ENCODE results near the gene TRIM32.

Gene TRIM32

DNA sequence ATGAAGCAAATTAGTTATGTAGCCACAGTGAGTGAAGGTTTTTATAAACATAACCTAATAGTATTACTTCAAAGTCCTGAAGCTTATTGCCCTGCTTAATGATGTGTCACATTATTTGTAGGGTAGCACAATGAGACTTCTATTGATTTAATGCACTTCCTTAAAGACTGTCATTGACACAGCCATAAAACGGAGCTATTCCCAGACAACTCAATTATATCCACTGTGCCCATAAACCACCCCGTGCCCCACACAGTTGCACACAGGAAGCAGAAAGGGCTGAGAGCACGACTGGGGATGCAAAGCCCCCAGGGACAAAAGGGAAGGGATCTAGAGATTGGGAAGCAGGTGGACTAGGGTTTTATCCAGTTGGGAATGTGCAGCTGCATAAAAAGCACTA is 37.0 kb downstream of the TRIM32 start:
- Histone ChIP-seq H3K4me1 (ENCODE audit: control insufficient read depth, insufficient read depth, low read length) (peaks cover 3% of the 10 kb centered on the region; the same call in 1 of the 2 replicates), H3K9ac (ENCODE audit: low read length) (no peak overlapping the region), H3K9me3 (ENCODE audit: control insufficient read depth, insufficient read depth, low read depth, low read length) (no peaks in the 10 kb centered on the region), H3K36me3 (ENCODE audit: control insufficient read depth, insufficient read depth, low read length) (no peaks in the 10 kb centered on the region), H3K4me3 (ENCODE audit: low read depth, low read length) (no peak overlapping the region), H3K27me3 (ENCODE audit: control insufficient read depth, insufficient read depth, low read length) (no peaks in the 10 kb centered on the region), H3K27ac (ENCODE audit: low read depth, low read length) (no peak overlapping the region)

- Histone ChIP-seq H3K36me3 (ENCODE audit: control insufficient read depth, insufficient read depth, low read length) (no peaks in the 10 kb centered on the region), H3K4me1 (ENCODE audit: control insufficient read depth, insufficient read depth, low read length) (no peaks in the 10 kb centered on the region), H3K27me3 (ENCODE audit: control insufficient read depth, insufficient read depth, low read length) (no peaks in the 10 kb centered on the region), H3K27ac (ENCODE audit: low read depth, low read length) (no peak overlapping the region), H3K4me3 (ENCODE audit: low read depth, low read length) (no peak overlapping the region), H3K9me3 (ENCODE audit: control insufficient read depth, insufficient read depth, low read depth, low read length) (no peaks in the 10 kb centered on the region), H3K9ac (ENCODE audit: low read length) (no peak overlapping the region)
Observed at GRCh38 chr9:116726602-116727001, 39.5 kb downstream of the TRIM32 start.

GRCh38 chr9:116733010-116733641 is 46.0 kb downstream of the TRIM32 start:
- no peak overlapping the region for H3K27ac ChIP-seq (ENCODE audit: low read depth, low read length)
- H3K4me3 ChIP-seq (ENCODE audit: low read depth, low read length) = no peak overlapping the region
- peaks cover 7% of the 10 kb centered on the region; the same call in 1 of the 2 replicates for H3K27me3 ChIP-seq (ENCODE audit: control insufficient read depth, insufficient read depth, low read length)
- H3K4me1 ChIP-seq (ENCODE audit: control insufficient read depth, insufficient read depth, low read length) = no peaks in the 10 kb centered on the region
- H3K9ac ChIP-seq (ENCODE audit: low read length) = no peak overlapping the region
- no peaks in the 10 kb centered on the region for H3K36me3 ChIP-seq (ENCODE audit: control insufficient read depth, insufficient read depth, low read length)
- H3K9me3 ChIP-seq (ENCODE audit: control insufficient read depth, insufficient read depth, low read depth, low read length) = no peaks in the 10 kb centered on the region

- H3K4me1 ChIP-seq (ENCODE audit: control insufficient read depth, insufficient read depth, low read length) = peaks cover 9% of the 10 kb centered on the region
- no peaks in the 10 kb centered on the region for H3K9me3 ChIP-seq (ENCODE audit: control insufficient read depth, insufficient read depth, low read depth, low read length)
- no peaks in the 10 kb centered on the region for H3K36me3 ChIP-seq (ENCODE audit: control insufficient read depth, insufficient read depth, low read length)
- H3K4me3 ChIP-seq (ENCODE audit: low read depth, low read length) = no peak overlapping the region
- no peak overlapping the region for H3K27ac ChIP-seq (ENCODE audit: low read depth, low read length)
- H3K27me3 ChIP-seq (ENCODE audit: control insufficient read depth, insufficient read depth, low read length) = peaks cover 7% of the 10 kb centered on the region; the same call in 1 of the 2 replicates
- no peak overlapping the region for H3K9ac ChIP-seq (ENCODE audit: low read length)
Observed at GRCh38 chr9:116736399-116737151, 49.5 kb downstream of the TRIM32 start.

DNA sequence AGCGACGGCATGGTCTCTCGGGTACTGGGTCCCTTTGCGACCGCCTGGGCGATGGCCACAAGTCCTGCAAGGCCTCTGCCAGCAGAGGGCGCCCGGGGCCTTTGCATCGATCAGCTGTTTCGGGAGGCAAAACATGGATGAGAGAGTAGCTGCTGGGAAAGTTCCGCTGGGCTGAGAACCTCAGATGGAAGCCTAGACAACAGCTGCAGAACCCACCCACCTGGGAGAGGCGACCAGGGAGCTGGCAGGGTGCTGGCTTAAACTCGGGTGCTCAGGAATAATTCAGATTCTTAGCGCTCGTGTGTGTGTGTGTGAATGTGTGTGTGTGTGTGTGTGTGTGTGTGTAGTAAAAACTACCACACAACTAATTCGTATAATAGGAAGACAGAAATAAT is 50.0 kb downstream of the TRIM32 start:
- Histone ChIP-seq H3K4me1 (ENCODE audit: control insufficient read depth, insufficient read depth, low read length) (peaks cover 10% of the 10 kb centered on the region), H3K4me3 (ENCODE audit: low read depth, low read length) (no peak overlapping the region), H3K9ac (ENCODE audit: low read length) (no peak overlapping the region), H3K9me3 (ENCODE audit: control insufficient read depth, insufficient read depth, low read depth, low read length) (no peaks in the 10 kb centered on the region), H3K27me3 (ENCODE audit: control insufficient read depth, insufficient read depth, low read length) (peaks cover 7% of the 10 kb centered on the region; the same call in 1 of the 2 replicates), H3K36me3 (ENCODE audit: control insufficient read depth, insufficient read depth, low read length) (no peaks in the 10 kb centered on the region), H3K27ac (ENCODE audit: low read depth, low read length) (no peak overlapping the region)

DNA sequence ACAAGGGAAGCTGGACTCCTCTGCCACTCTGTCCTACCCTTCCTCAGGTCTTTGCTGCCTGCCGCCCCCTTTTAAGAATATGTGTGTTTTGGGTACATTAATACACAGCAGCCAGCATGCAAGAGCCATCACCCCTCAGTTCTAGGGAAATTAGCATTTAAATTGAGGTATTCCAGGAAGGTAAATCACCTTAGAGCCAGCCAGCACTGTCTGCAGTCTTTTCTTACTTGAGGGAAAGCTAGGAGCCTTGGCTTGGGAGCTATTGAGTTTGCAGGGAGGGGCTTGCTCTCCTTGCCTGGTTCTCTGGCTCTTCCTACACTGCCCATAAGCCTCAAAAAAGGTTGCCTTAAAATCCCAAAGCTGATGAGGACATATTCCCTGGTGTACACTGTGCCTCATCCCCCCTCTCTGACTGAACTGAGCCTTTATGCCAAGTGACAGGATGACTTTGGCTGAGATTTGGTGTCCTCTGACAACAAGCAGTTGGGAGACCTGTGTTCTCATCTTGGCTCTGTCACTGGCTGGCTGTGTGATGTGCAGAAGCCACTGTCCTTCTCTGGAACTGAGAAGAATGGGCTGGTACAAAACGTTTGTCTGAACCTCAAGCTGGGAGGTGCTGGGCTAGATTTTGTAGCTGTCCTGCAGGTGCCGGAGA is 54.1 kb downstream of the TRIM32 start:
- peaks cover 10% of the 10 kb centered on the region for H3K4me1 ChIP-seq (ENCODE audit: control insufficient read depth, insufficient read depth, low read length)
- H3K27me3 ChIP-seq (ENCODE audit: control insufficient read depth, insufficient read depth, low read length) = peaks cover 7% of the 10 kb centered on the region; the same call in 1 of the 2 replicates
- H3K9ac ChIP-seq (ENCODE audit: low read length) = no peak overlapping the region
- H3K9me3 ChIP-seq (ENCODE audit: control insufficient read depth, insufficient read depth, low read depth, low read length) = no peaks in the 10 kb centered on the region
- H3K27ac ChIP-seq (ENCODE audit: low read depth, low read length) = no peak overlapping the region
- no peaks in the 10 kb centered on the region for H3K36me3 ChIP-seq (ENCODE audit: control insufficient read depth, insufficient read depth, low read length)
- no peak overlapping the region for H3K4me3 ChIP-seq (ENCODE audit: low read depth, low read length)

- Histone ChIP-seq H3K27ac (ENCODE audit: low read depth, low read length) (no peak overlapping the region), H3K36me3 (ENCODE audit: control insufficient read depth, insufficient read depth, low read length) (no peaks in the 10 kb centered on the region), H3K27me3 (ENCODE audit: control insufficient read depth, insufficient read depth, low read length) (peaks cover 2% of the 10 kb centered on the region; the same call in 1 of the 2 replicates), H3K9me3 (ENCODE audit: control insufficient read depth, insufficient read depth, low read depth, low read length) (no peaks in the 10 kb centered on the region), H3K4me1 (ENCODE audit: control insufficient read depth, insufficient read depth, low read length) (peaks cover 10% of the 10 kb centered on the region), H3K4me3 (ENCODE audit: low read depth, low read length) (no peak overlapping the region), H3K9ac (ENCODE audit: low read length) (no peak overlapping the region)
Observed at GRCh38 chr9:116741742-116742141, 54.6 kb downstream of the TRIM32 start.

DNA sequence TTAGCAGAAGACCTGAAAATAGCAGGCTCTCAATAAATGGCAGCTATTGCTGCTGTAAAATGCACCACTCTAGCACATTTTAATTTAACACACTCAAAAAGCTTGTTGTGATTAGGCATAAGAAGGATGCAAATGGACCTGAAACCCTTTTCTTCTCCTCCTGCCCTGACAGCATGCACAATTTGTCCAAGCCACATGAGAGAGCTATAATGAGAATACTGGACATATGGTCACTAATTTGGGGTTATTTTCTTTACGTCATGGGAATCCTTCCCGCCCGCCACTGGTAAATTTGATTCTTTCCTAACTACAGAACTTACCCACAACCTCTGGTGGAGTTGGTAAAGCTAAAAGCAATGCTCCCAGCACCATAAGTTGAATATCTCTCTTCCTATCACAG is 62.1 kb downstream of the TRIM32 start:
- no peaks in the 10 kb centered on the region for H3K27me3 ChIP-seq (ENCODE audit: control insufficient read depth, insufficient read depth, low read length)
- H3K4me3 ChIP-seq (ENCODE audit: low read depth, low read length) = no peak overlapping the region
- H3K4me1 ChIP-seq (ENCODE audit: control insufficient read depth, insufficient read depth, low read length) = no peaks in the 10 kb centered on the region
- no peaks in the 10 kb centered on the region for H3K9me3 ChIP-seq (ENCODE audit: control insufficient read depth, insufficient read depth, low read depth, low read length)
- H3K9ac ChIP-seq (ENCODE audit: low read length) = no peak overlapping the region
- H3K27ac ChIP-seq (ENCODE audit: low read depth, low read length) = no peak overlapping the region
- no peaks in the 10 kb centered on the region for H3K36me3 ChIP-seq (ENCODE audit: control insufficient read depth, insufficient read depth, low read length)

DNA sequence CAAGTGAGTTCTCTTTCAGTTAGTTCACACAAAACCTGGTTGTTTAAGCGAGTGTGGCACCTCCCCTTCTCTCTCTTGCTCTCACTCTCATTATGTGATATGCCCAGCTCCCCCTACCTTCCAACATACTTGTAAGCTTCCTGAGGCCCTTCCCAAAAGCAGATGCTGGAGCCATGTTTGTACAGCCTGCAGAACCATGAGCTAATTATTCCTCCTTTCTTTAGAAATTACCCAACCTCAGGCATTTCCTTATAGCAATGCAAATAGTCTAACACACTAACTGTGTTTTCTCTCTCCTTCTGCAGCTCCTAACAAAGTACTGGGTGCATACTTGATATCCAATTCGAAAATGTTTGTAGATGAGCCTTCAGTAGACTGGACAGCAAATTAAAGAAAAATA is 62.7 kb downstream of the TRIM32 start:
- Histone ChIP-seq H3K9ac (ENCODE audit: low read length) (no peak overlapping the region), H3K9me3 (ENCODE audit: control insufficient read depth, insufficient read depth, low read depth, low read length) (no peaks in the 10 kb centered on the region), H3K36me3 (ENCODE audit: control insufficient read depth, insufficient read depth, low read length) (no peaks in the 10 kb centered on the region), H3K27ac (ENCODE audit: low read depth, low read length) (no peak overlapping the region), H3K4me3 (ENCODE audit: low read depth, low read length) (no peak overlapping the region), H3K4me1 (ENCODE audit: control insufficient read depth, insufficient read depth, low read length) (no peaks in the 10 kb centered on the region), H3K27me3 (ENCODE audit: control insufficient read depth, insufficient read depth, low read length) (no peaks in the 10 kb centered on the region)

DNA sequence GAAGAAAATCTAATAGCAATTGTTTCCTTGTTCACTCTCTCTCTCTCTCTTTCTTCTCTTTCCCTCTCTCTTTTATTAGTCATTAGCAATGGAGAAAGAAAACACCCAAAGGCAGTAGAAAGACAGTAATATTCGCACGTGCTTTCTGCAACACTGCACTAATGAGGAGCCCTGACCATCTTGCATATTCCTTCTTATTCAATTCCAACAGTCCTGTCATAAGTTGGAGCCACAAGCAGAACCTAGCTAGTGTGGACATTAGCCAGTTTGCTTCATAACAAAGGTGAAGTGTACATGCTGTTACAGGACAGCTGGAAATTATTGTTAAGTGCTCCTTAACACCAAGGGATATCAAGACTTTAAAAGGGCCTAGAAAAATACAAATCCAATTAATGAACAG is 63.4 kb downstream of the TRIM32 start:
- no peaks in the 10 kb centered on the region; the same call in 1 of the 2 replicates for H3K9me3 ChIP-seq (ENCODE audit: control insufficient read depth, insufficient read depth, low read depth, low read length)
- no peak overlapping the region for H3K9ac ChIP-seq (ENCODE audit: low read length)
- H3K4me1 ChIP-seq (ENCODE audit: control insufficient read depth, insufficient read depth, low read length) = no peaks in the 10 kb centered on the region
- H3K36me3 ChIP-seq (ENCODE audit: control insufficient read depth, insufficient read depth, low read length) = no peaks in the 10 kb centered on the region
- no peaks in the 10 kb centered on the region for H3K27me3 ChIP-seq (ENCODE audit: control insufficient read depth, insufficient read depth, low read length)
- H3K27ac ChIP-seq (ENCODE audit: low read depth, low read length) = no peak overlapping the region
- no peak overlapping the region for H3K4me3 ChIP-seq (ENCODE audit: low read depth, low read length)

Measured in HUES6 (cell line).